ENCODE results near the gene TSTD1.

TSTD1 gene, protein sequence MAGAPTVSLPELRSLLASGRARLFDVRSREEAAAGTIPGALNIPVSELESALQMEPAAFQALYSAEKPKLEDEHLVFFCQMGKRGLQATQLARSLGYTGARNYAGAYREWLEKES

GRCh38 chr1:161038523-161039153, at the start of gene TSTD1:
TSTD1 (minus strand) TSS chr1:161038964; CDS start chr1:161038889, 75 bp downstream.
- TF ChIP-seq CTCF (IDR thresholded peaks at IDR 0.05; ENCODE audit: borderline replicate concordance, insufficient read depth, low read depth, low read length): no peak
- H3K4me3 ChIP-seq (ENCODE audit: low read depth, low read length): peak within 1 kb of the TSS; percentile 63

GRCh38 chr1:161086457-161086856, 47.7 kb upstream of the TSTD1 start:
- TF ChIP-seq CTCF (IDR thresholded peaks at IDR 0.05; ENCODE audit: borderline replicate concordance, insufficient read depth, low read depth, low read length): no peak
- H3K4me3 ChIP-seq (ENCODE audit: low read depth, low read length): no peak overlapping the region

GRCh38 chr1:161085165-161085564, 46.4 kb upstream of the TSTD1 start:
- TF ChIP-seq CTCF (IDR thresholded peaks at IDR 0.05; ENCODE audit: borderline replicate concordance, insufficient read depth, low read depth, low read length): no peak

DNA sequence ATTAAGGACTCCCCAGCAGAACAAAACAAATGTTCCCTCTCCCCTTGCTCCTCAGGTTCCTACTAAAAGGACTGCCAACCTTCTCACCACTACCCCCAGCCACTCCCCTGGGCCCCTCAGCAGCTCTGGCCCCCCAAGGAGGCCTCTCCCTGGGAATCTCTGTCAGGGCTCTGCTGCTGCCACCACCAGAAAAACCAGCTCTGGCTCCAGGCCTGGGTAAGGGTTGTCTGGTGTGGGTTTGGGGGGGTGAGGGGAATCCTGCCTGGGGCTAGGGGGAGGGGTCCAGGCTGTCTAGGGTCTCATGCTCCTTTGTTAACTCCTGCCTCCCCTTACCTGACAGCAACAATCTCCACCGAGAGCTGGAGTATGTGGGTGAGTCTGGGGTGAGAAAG, 45.8 kb upstream of the TSTD1 start:
- TF ChIP-seq CTCF (IDR thresholded peaks at IDR 0.05; ENCODE audit: borderline replicate concordance, insufficient read depth, low read depth, low read length): no peak
- H3K4me3 ChIP-seq (ENCODE audit: low read depth, low read length): no peak overlapping the region

More at GRCh38 chr1:161085165-161085564, 46.4 kb upstream of the TSTD1 start:
- no peak overlapping the region for H3K4me3 ChIP-seq (ENCODE audit: low read depth, low read length)

- no peak overlapping the region for H3K4me3 ChIP-seq (ENCODE audit: low read depth, low read length)
- TF ChIP-seq CTCF (IDR thresholded peaks at IDR 0.05; ENCODE audit: borderline replicate concordance, insufficient read depth, low read depth, low read length): no peak
Observed at GRCh38 chr1:161083748-161084596, 45.2 kb upstream of the TSTD1 start.

GRCh38 chr1:161082996-161083747, 44.4 kb upstream of the TSTD1 start:
- no peak for TF ChIP-seq CTCF (IDR thresholded peaks at IDR 0.05; ENCODE audit: borderline replicate concordance, insufficient read depth, low read depth, low read length)
- no peak overlapping the region for H3K4me3 ChIP-seq (ENCODE audit: low read depth, low read length)
